Lung (tissue), 12 donors: ENCODE results near the gene CMBL. TPM values are rescaled to one million over a fixed set of nuclear protein-coding genes. Genes with fewer than 3 reads are reported as not detected.

ENCODE experiments used
- ATAC-seq: fragments of 200-7000 bp; cut with Tn5 transposase; one replicate; pipeline ENCODE4 v1.9.1; 2020; ENCODE audit warnings: moderate number of reproducible peaks; ENCODE audit not compliant: insufficient read depth, low FRiP score
- DNase-seq, 3 donors: peaks; one replicate each; pipeline ENCODE4 v3.0.0-alpha.2; 2013 to 2017
- H3K27ac ChIP-seq, 2 donors: one replicate each; pipeline ENCODE4 v1.5.1; 2013; ENCODE audit warnings: mild to moderate bottlenecking in 2 of 2, moderate library complexity in 2 of 2, control low read depth in 1 of 2, inconsistent platforms in 1 of 2, low read depth in 1 of 2, low read length in 1 of 2
- H3K27me3 ChIP-seq, 3 donors: one replicate each; pipeline ENCODE4 v1.5.1; 2013; ENCODE audit warnings: low read length in 2 of 3; ENCODE audit not compliant: control insufficient read depth in 3 of 3, insufficient read depth in 3 of 3
- H3K36me3 ChIP-seq, 4 donors: one replicate each; pipeline ENCODE4 v1.5.1; 2013; ENCODE audit warnings: low read length in 4 of 4, mild to moderate bottlenecking in 1 of 4, moderate library complexity in 1 of 4; ENCODE audit not compliant: control insufficient read depth in 4 of 4, insufficient read depth in 4 of 4
- H3K4me1 ChIP-seq, 5 donors: one replicate each; pipeline ENCODE4 v1.5.1; 2013; ENCODE audit warnings: low read length in 5 of 5, mild to moderate bottlenecking in 2 of 5, moderate library complexity in 1 of 5; ENCODE audit not compliant: control insufficient read depth in 5 of 5, insufficient read depth in 5 of 5
- H3K4me3 ChIP-seq: one replicate; pipeline ENCODE4 v1.5.1; 2013; ENCODE audit warnings: mild to moderate bottlenecking, control low read depth, moderate library complexity
- H3K9ac ChIP-seq, 2 donors: one replicate each; pipeline ENCODE4 v1.5.1; 2013; ENCODE audit warnings: low read length in 2 of 2, control low read depth in 1 of 2; ENCODE audit not compliant: insufficient read depth in 1 of 2
- H3K9me3 ChIP-seq, 4 donors: one replicate each; pipeline ENCODE4 v1.5.1; 2013; ENCODE audit warnings: low read length in 3 of 4, mild to moderate bottlenecking in 1 of 4, moderate library complexity in 1 of 4; ENCODE audit not compliant: control insufficient read depth in 4 of 4, insufficient read depth in 3 of 4
- CTCF ChIP-seq: IDR thresholded peaks from 2 replicates; pipeline ENCODE4 v1.5.1; 2012; ENCODE audit warnings: mild to moderate bottlenecking; ENCODE audit errors: control extremely low read depth, extremely low read depth
- WGBS, 2 donors: extraction: QIAGEN DNeasy Blood & Tissue Kit; methylation state at CpG; one replicate each; pipeline ENCODE4 v1.1.7; 2013; 5-methylcytosine and 5-hydroxymethylcytosine counted together
- polyA plus RNA-seq, 2 donors: library from polyadenylated mRNA; stranded (reverse); fragments of 200-250 nt; gene quantifications; one replicate each; pipeline ENCODE4 v1.2.1, GENCODE V29; 2013
- total RNA-seq, 2 donors: library from RNA; depleted of rRNA in 1 of 2; stranded (reverse); fragments of >200 nt in 1 of 2; gene quantifications; one replicate each; pipeline ENCODE4 v1.2.1, GENCODE V29; 2014 to 2021
- donor health status: control.
- donor health status: control.
- donor health status: Bipolar disorder and iron deficiency.
- donor health status: healthy.
- donor health status: DM: yes; HTN: yes; CAD: no.

Gene CMBL
- total and polyA plus RNA-seq, 4 donors, result 8.1 to 15.9 (median 12.9) TPM

GRCh38 chr5:10323588-10324488 lies 16.1 kb upstream of the CMBL start:
- no peak for TF ChIP-seq CTCF
- DNase-seq, result no peak
- Histone ChIP-seq H3K4me1 (peaks cover 0 to 4% (median 2%) of the 10 kb centered on the region in 5 donors), H3K27me3 (no peaks in the 10 kb centered on the region), H3K27ac (no peak overlapping the region), H3K4me3 (no peak overlapping the region), H3K9ac (no peak overlapping the region), H3K9me3 (no peaks in the 10 kb centered on the region), H3K36me3 (no peaks in the 10 kb centered on the region)
- WGBS, 2 donors, result 77 to 80% methylated on average over 6 of the region's 6 CpGs
- ATAC-seq, result no peak

- ATAC-seq, result no peak
- no peaks in the 10 kb centered on the region for H3K9me3 ChIP-seq
- no peak for TF ChIP-seq CTCF
- H3K27ac ChIP-seq, result no peak overlapping the region
- no peak overlapping the region for H3K9ac ChIP-seq
- H3K36me3 ChIP-seq, result no peaks in the 10 kb centered on the region
- H3K4me1 ChIP-seq, result peaks cover 0 to 4% (median 0%) of the 10 kb centered on the region in 5 donors
- no peak overlapping the region for H3K4me3 ChIP-seq
- H3K27me3 ChIP-seq, result no peaks in the 10 kb centered on the region
- no peak for DNase-seq
- WGBS, 2 donors, result 82 to 88% methylated on average over 9 of the region's 9 CpGs
Observed at GRCh38 chr5:10321882-10322281, 14.2 kb upstream of the CMBL start.

GRCh38 chr5:10320793-10321192 lies 13.1 kb upstream of the CMBL start:
- H3K27ac ChIP-seq, result no peak overlapping the region
- WGBS, 2 donors, result 64 to 67% methylated on average over 3 of the region's 3 CpGs
- DNase-seq, result no peak
- no peaks in the 10 kb centered on the region for H3K27me3 ChIP-seq
- ATAC-seq, result no peak
- peaks cover 0 to 4% (median 0%) of the 10 kb centered on the region in 5 donors for H3K4me1 ChIP-seq
- no peaks in the 10 kb centered on the region for H3K36me3 ChIP-seq
- no peak for TF ChIP-seq CTCF
- H3K9ac ChIP-seq, result no peak overlapping the region
- H3K9me3 ChIP-seq, result no peaks in the 10 kb centered on the region
- no peak overlapping the region for H3K4me3 ChIP-seq
